A673 (cell line): ENCODE data around the gene LHB. TPM values are rescaled to one million over a fixed set of nuclear protein-coding genes. Genes with fewer than 3 reads are reported as not detected.
"Not testable (repeated sequence)": the region's sequence is repeated elsewhere in the genome, so short reads cannot be mapped to it uniquely, and the experiment has no call there.

Experiments
- BruUV-seq: library from RNA; stranded (reverse); fragments of 400-500 nt; replicated peaks from 2 replicates; lab custom pipeline; 2021; lab: Mats Ljungman, UMichigan
- CTCF ChIA-PET: fragments of 300-600 bp; sonication (Branson Sonifier 250); formaldehyde crosslinking; loops from one replicate; lab custom pipeline; 2022; ENCODE audit warnings: antibody characterized with exemption; lab: Charles Lee
- POLR2A ChIA-PET: fragments of 300-600 bp; sonication (Branson Sonifier 250); formaldehyde crosslinking; loops from one replicate; lab custom pipeline; 2022; ENCODE audit warnings: antibody characterized with exemption; ENCODE audit not compliant: low non-redundant PET; lab: Charles Lee
- DNase-seq: peaks from one replicate; pipeline ENCODE4 v3.0.0-alpha.2; 2015; ENCODE audit warnings: low spot score
- H3K27ac ChIP-seq: fragments of 200-600 bp; sonication (generic); 2 replicates; pipeline ENCODE4 v1.5.1; 2016; ENCODE audit warnings: mixed run types, low read depth, mild to moderate bottlenecking, mixed read lengths, antibody characterized with exemption, low read length; ENCODE audit not compliant: poor library complexity, severe bottlenecking
- H3K27me3 ChIP-seq: fragments of 200-600 bp; sonication (generic); replicated peaks from 2 replicates; pipeline ENCODE4 v1.6.1; 2017; ENCODE audit warnings: mixed run types, low read depth, mild to moderate bottlenecking, mixed read lengths, antibody characterized with exemption, low read length; ENCODE audit not compliant: insufficient read depth, poor library complexity
- H3K36me3 ChIP-seq: fragments of 200-600 bp; sonication (generic); 2 replicates; pipeline ENCODE4 v1.6.1; 2016; ENCODE audit warnings: mixed run types, mild to moderate bottlenecking, mixed read lengths, antibody characterized with exemption, low read length; ENCODE audit not compliant: insufficient read depth, poor library complexity, severe bottlenecking
- H3K4me1 ChIP-seq: fragments of 200-600 bp; sonication (generic); 2 replicates; pipeline ENCODE4 v1.6.1; 2017; ENCODE audit warnings: mixed run types, mild to moderate bottlenecking, mixed read lengths, antibody characterized with exemption, low read length; ENCODE audit not compliant: insufficient read depth, poor library complexity, severe bottlenecking
- H3K4me3 ChIP-seq: fragments of 200-600 bp; sonication (generic); 2 replicates; pipeline ENCODE4 v1.5.1; 2016; ENCODE audit warnings: low read depth, mixed run types, mild to moderate bottlenecking, mixed read lengths, low read length; ENCODE audit not compliant: poor library complexity, severe bottlenecking
- H3K9me3 ChIP-seq: fragments of 200-600 bp; sonication (generic); 2 replicates; pipeline ENCODE4 v1.6.1; 2016; ENCODE audit warnings: mixed run types, low read depth, mild to moderate bottlenecking, mixed read lengths, antibody characterized with exemption, low read length; ENCODE audit not compliant: poor library complexity, severe bottlenecking
- CTCF ChIP-seq: fragments of 300-800, 200-600 bp; sonication (generic); conservative IDR thresholded peaks from 2 replicates; pipeline ENCODE4 v1.5.1; 2017; ENCODE audit warnings: low read depth, mild to moderate bottlenecking, antibody characterized with exemption, low read length, moderate library complexity, mixed read lengths
- EZH2 ChIP-seq: fragments of 200-600 bp; sonication (generic); IDR thresholded peaks from 2 replicates; pipeline ENCODE4 v1.6.1; 2017; ENCODE audit warnings: borderline replicate concordance, low read depth, mild to moderate bottlenecking, mixed read lengths, antibody characterized with exemption, low read length; ENCODE audit not compliant: poor library complexity, severe bottlenecking
- intact Hi-C: fragments of 100-400 bp; cut with micrococcal nuclease; formaldehyde crosslinking; loops from one replicate; pipeline ENCODE4 v1.10.0; 2022; ENCODE audit not compliant: unreplicated experiment
- total RNA-seq: library from RNA; stranded (reverse); gene quantifications from 2 replicates; pipeline ENCODE4 v1.2.3, GENCODE V29; 2021

Gene LHB
- total RNA-seq, 1 experiment from 2014 or later: not detected

GRCh38 chr19:49020342-49020741 is 3.5 kb upstream of the LHB start:
- Histone ChIP-seq H3K27ac (no peak overlapping the region), H3K4me3 (no peak overlapping the region), H3K36me3 (peaks cover 7% of the 10 kb centered on the region), H3K4me1 (peaks cover 15% of the 10 kb centered on the region), H3K9me3 (no peaks in the 10 kb centered on the region), H3K27me3 (no peaks in the 10 kb centered on the region)
- ChIA-PET CTCF (interaction anchor here (1.7 kb wide), 1 partner anchor 21 kb away, joined by 3 read pairs; no protein-coding TSS in a partner anchor), POLR2A (no interaction called here)
- DNase-seq: no peak
- no peak for TF ChIP-seq CTCF
- TF ChIP-seq EZH2: no peak
- no TSS peak for BruUV-seq
- intact Hi-C loops: no loop called here

- Histone ChIP-seq H3K4me1 (peaks cover 15% of the 10 kb centered on the region), H3K27me3 (no peaks in the 10 kb centered on the region), H3K36me3 (peaks cover 10% of the 10 kb centered on the region), H3K27ac (no peak overlapping the region), H3K9me3 (no peaks in the 10 kb centered on the region), H3K4me3 (peak overlapping the region; percentile 49)
- CTCF ChIA-PET: interaction anchor here (1.4 to 1.7 kb wide), 2 partner anchors 20 to 26 kb away, joined by 3 to 10 read pairs; partner anchors contain the start of genes GYS1 and RUVBL2
- DNase-seq: peak; percentile 51
- intact Hi-C loops: no loop called here
- POLR2A ChIA-PET: no interaction called here
- TF ChIP-seq EZH2 (no peak), CTCF (peak; percentile 48)
- BruUV-seq: TSS peak; percentile 17
Measured at GRCh38 chr19:49019242-49019932, 2.5 kb upstream of the LHB start.

GRCh38 chr19:49018388-49019241 is 1.7 kb upstream of the LHB start:
- peak; percentile 36 for DNase-seq
- intact Hi-C loops: not testable (repeated sequence)

More at GRCh38 chr19:49018388-49019241, 1.7 kb upstream of the LHB start:
- CTCF ChIA-PET: interaction anchor here (1.4 to 1.7 kb wide), 2 partner anchors 19 to 25 kb away, joined by 3 to 10 read pairs; partner anchors contain the start of genes GYS1 and RUVBL2
- POLR2A ChIA-PET, BruUV-seq, H3K27ac ChIP-seq, H3K36me3 ChIP-seq, H3K27me3 ChIP-seq, H3K9me3 ChIP-seq: not testable (repeated sequence)
- Histone ChIP-seq H3K4me3 (peak overlapping the region; percentile 49), H3K4me1 (peaks cover 15% of the 10 kb centered on the region)
